HG02840 (cell line): ENCODE data around the gene TACC2.

Experiments used
- ATAC-seq: cut with Tn5 transposase; IDR thresholded peaks from one replicate; pipeline ENCODE4 v1.9.1; 2021; ENCODE audit warnings: mild to moderate bottlenecking, moderate library complexity, moderate number of reproducible peaks; ENCODE audit not compliant: unreplicated experiment, low FRiP score

TACC2 gene

DNA sequence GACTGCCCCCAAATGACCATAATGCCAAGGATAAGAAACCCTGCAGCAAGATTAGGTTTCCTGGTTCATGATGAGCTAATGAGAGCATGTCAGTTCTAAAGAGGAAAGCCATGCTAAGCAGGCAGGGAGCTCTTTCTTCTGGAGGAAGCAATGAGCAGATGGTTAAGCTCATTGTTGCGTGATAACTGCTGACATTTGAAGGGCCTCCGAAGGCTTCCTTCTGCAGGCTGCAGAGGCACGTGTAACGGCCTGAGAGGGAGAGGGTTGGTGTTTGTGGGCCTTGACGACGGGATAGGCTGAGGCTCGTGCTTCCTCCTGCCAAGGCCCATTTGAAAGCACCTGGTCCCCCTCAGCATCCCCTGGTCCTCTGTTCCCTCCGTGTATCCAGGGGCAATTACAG, 218.6 kb downstream of the TACC2 start:
- ATAC-seq, result no peak

DNA sequence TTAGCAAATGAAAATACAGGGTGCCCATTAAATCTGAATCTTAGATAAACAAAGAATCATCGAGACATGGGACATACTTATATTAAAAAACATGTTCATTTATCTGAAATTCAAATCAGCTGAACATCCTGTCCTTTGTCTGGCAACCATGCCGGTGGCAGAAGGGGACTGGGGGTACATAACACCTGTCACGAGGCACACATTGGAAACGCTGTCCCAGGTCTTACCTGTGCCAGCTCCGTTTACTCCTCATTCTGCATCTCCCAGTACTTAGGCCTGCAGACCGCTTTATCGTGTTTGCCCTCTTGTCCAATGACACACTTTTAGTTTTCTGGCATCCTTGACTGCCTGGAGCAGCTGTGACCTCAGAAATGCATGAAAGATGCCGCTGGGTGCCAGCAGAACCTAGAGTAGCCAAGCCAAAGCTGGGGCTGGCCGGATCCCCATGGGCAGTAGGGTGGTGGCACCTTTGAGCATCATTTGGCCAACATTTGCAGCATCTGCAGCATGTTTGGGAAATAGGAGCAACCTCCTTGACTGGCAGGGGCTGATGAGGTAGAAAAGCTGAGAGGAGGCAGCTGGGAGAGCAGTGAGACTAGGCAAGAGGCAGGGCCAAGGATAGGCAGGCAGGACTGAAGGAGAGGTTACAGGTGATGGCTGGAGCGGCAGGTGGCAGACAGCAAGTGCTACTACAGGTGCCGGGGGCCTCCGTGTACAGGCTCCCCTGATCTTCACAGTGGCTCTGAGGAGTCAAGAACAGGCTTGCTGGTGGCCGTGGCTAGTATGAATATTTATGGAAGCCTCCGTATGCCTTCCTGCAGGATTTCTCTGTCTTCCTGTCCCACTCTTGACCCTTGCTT, 219.8 kb downstream of the TACC2 start:
- ATAC-seq, result no peak

DNA sequence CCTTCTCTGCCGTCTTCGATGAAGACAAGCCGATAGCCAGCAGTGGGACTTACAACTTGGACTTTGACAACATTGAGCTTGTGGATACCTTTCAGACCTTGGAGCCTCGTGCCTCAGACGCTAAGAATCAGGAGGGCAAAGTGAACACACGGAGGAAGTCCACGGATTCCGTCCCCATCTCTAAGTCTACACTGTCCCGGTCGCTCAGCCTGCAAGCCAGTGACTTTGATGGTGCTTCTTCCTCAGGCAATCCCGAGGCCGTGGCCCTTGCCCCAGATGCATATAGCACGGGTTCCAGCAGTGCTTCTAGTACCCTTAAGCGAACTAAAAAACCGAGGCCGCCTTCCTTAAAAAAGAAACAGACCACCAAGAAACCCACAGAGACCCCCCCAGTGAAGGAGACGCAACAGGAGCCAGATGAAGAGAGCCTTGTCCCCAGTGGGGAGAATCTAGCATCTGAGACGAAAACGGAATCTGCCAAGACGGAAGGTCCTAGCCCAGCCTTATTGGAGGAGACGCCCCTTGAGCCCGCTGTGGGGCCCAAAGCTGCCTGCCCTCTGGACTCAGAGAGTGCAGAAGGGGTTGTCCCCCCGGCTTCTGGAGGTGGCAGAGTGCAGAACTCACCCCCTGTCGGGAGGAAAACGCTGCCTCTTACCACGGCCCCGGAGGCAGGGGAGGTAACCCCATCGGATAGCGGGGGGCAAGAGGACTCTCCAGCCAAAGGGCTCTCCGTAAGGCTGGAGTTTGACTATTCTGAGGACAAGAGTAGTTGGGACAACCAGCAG, 221.7 kb downstream of the TACC2 start:
- ATAC-seq, result no peak

DNA sequence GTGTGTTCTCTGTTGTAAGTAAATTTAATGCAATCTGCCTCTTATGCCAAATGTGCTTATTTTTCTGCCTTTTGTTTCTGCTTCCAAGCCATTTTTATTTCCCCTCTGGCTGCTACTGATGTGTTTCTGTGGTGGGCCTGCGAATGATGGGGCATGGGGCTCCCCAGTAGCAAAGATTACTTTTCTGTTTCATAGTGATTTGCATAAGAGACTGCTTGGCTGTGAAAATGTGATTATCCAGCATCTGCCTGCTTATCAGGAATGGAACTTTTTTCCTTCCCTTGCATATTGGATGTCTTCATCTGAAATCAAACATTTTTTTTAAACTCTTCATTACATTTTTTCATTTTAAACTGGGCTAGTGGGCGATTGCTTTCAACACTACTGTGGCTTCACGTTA, 224.4 kb downstream of the TACC2 start:
- no peak for ATAC-seq

DNA sequence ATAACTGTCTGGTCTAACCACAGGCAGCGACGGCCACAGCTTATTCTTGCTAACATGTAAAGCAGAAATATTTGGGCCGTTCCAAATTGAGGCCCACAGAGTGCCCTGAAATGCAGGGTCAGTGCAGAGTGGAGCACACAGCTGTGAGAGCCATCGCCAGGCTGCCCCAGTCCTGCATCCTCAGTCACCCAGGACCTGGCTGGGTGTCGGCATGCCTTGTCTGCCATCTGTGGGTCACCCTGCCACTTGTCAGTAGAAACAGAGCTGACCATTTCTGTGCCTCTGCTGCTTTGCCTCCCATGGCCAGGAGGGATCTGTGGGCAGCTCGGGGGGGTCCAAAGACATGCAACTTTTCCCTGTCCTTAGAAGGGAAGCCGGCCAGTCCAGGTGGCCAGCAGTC, 224.8 kb downstream of the TACC2 start:
- ATAC-seq, result no peak

DNA sequence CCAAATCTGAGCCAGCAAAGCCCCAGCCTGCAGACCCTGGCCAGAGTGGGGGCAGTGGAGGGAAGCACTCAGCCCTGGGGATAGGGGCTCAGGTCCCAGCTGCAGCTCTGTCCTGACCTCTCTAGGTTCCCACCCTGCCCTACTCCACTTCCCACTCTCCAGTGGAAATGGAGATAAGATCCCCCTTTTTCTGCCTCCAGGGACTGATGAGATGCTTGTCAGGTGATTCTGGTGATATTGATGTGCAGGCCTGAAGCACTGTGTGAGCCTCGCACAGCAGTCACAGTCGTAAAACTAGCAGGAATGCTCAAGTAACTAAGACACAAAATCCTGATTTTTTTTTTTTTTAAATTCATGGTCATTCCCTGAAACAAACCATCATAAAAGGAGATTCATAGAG, 227.1 kb downstream of the TACC2 start:
- no peak for ATAC-seq

DNA sequence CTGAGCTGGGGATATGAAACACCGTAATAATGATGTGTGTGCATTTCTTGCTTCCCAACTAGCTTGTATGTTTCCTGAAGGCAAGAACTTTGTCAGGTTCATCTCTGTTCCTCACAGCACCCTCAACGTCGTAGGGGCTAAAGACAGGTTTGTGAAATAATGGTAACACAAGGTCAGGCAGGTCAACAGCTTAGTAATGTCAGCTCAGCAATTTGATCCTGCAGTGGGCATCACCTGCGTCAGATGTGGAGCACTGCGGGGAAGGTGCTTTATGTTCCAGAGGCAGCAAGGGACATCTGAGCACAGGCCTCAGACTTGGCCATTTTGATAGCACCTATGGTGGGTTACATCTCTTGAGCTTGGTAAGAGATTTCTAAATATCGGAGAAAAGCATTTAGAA, 230.4 kb downstream of the TACC2 start:
- ATAC-seq, result no peak

DNA sequence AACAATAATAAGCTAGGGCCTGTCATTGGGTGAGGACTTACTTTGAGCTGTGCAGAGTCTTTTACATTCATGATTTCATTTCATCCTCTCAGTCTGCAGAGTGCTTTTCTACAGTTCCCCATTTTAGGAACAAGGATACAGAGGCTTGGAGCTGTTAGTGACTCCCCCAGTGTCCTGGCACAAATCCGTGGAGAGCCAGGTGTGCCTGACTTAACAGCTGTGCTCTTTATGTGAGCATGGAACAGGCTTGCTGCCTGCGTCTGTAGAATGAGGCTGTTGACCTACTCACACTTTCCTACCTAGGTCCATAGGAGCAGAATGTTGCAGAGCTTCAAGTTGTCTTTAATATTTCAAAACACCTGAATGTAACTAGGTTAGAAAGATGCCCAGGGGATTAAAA, 231.8 kb downstream of the TACC2 start:
- ATAC-seq, result no peak

DNA sequence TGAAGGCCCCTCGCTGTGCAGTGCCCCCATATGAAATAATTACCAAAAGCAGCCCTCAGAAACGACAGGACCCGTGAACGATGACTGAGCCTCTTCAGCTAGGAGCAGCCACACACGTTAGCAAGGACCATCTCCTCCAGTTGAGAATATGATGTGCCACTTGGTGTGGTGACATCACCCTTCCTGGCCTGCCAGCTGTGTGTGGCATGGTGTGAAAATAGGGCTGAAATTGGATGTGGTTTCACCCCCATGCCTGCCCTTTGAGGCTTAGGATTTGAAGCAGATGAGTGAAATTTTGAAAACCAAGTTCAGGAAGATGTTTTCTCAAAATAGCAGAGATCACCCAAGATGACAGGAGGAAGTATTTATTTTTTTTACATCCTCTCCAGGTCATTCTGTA, 233.0 kb downstream of the TACC2 start:
- ATAC-seq, result no peak

DNA sequence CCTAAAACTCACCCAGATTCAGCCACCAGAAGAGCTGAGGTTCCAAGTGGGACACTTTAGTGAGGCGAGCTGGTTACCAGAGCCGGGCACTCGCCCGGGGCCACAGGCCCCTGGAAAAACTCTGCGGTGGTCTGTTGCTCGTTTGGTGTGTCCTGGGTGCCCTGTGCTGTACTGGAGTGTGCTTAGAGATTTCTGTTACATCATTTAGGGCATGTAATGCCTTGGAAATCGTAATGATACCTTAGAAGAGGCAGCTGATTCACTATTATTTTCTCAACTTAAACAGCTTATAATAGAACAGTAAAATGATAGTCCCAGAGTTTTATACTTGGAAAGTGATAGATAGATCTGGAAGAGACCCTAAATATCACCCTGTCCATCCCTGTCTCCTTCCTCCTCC, 233.7 kb downstream of the TACC2 start:
- ATAC-seq, result no peak

DNA sequence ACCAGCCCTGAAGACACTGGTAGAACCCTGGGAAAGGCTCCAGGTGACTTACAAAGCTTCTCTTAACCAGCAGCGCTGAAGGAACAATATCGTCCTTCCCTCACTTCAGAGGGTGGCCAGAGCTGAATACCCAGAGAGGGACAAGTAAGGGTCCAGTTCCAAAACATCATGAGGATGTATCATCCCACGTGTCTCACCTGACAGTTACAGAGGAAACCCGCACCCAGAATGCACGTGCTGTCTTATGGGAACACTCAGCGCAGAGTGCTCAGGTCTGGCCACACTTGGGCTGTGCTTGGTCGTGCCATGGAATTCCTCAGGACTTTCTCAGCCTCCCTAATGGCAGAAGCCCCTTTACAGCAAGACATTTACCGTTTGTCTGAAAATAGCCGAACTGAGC, 235.2 kb downstream of the TACC2 start:
- ATAC-seq, result no peak

DNA sequence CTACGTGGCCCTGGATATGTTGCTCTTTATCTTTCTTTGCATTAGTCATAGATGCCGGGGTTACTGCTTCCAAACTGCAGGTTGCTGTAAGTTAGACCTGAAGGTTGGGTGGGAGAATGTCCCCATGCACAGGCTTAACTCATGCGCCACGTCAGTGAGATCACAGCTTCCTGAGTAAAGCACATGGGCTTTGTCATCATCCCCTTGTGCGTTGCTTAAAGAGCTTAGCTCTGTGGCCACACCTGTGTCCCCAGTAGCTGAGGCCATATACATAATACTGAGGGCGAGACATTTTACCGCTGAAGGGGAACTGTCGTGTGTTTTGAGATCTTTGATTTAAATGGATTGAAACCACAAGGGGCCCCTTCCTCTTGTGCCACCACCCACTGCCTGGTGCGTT, 236.4 kb downstream of the TACC2 start:
- no peak for ATAC-seq

DNA sequence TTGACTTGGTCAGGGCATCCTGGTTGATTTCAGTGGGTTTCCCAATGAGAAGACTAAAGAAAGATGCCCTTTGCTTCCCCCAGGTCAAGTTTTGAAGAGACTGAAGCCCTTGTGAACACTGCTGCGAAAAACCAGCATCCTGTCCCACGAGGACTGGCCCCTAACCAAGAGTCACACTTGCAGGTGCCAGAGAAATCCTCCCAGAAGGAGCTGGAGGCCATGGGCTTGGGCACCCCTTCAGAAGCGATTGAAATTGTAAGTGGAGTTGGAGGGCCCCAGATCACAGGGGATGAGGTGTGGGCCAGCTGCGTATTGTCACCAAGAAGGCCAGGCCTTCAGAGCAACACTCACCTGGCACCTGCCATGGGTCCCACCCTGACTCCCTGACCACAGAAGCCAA, 238.8 kb downstream of the TACC2 start:
- no peak for ATAC-seq

DNA sequence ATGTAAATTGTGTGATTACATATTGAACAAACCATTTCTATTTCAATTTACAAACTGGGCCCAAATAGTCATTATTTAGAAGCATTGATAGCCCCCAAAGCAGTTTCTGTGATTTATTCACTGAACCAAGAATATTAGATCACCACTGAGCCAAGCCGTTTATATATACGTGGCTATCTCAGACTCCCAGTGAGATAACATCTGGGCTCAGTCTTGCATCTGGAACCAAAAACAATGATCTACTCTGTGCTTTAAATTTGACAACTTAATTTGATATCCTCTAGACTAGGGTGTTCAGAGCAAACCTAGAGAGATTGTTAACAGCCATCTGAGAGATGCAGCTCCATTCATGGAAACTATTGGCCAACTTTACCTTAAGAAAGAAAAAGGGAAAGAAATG, 240.7 kb downstream of the TACC2 start:
- no peak for ATAC-seq

DNA sequence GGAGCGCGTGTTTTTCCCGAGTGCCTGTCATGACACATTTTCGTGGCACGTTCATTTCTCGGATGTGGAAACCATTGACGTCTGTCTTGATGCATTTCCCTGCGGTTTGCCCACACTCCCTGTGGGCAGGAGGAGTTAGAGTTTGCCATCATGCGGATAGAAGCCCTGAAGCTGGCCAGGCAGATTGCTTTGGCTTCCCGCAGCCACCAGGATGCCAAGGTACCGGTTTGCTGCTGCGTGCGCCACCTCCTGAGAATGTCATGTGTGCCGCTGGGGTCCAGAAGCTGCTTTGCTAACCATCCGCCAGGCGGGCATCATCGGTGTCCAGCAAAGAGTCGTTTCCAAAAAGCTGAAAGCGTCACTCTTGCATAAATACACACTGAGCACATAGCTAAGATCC, 241.3 kb downstream of the TACC2 start:
- no peak for ATAC-seq

DNA sequence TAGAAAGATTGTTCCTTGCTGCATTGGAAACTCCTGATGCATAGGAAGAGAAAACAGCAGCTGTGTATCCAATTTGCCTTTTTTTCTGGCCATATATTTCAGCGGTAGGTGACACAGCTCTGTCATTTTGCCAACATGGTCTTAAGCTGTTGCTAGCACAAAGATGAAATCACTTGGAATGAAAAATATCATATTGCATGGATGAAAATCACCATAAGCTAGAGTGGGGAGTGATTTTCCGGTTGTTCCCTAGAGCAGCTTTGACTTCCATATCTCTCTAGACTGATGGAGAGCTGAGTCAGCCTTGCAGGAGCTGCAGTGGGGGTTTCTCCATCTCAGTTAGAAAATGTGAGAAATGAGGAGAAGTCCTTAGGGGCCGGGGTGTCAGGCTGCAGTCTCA, 243.8 kb downstream of the TACC2 start:
- ATAC-seq, result no peak

DNA sequence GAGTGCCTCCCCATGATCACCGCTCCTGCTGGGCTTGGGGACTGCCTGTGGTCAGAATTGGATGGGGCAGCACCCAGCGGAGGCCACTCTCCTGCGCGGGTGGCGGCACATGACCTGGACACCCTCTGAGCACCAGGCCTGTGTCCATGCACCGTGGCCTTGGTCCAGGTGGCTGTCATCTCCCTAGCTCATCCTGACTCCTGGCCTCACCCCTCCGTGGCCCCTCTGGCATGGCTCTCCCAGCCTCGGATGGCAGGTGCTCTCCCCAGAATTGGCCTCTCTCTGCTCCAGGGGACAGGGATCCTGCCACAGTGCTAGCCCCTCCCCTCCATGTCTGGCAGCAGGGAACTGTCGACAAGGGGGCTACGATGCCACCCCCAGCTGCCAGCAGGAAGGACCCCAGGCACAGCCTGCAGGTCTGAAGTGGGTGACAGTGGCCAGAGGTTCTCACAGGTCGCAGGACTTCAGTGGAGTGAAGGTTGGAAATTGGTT, 244.9 kb downstream of the TACC2 start:
- no peak for ATAC-seq

DNA sequence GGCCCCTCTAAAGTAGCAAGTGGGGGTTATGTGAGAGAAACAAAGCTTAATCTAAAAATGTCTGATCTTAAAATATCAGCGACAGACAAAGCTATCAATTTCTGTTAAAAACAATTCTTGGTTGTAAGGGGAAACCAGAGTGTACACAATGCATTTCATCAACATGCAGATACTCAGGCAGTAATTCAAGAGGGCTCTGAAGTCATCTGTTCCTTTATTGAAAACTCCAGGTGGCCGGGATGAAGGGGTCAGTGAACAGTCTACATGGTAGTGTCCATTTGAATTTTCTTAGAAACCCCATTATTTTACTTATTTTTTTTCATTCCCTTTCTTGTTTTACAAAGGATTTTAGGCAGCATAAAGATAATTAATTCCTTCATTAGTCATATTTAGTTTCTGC, 245.5 kb downstream of the TACC2 start:
- ATAC-seq, result no peak

DNA sequence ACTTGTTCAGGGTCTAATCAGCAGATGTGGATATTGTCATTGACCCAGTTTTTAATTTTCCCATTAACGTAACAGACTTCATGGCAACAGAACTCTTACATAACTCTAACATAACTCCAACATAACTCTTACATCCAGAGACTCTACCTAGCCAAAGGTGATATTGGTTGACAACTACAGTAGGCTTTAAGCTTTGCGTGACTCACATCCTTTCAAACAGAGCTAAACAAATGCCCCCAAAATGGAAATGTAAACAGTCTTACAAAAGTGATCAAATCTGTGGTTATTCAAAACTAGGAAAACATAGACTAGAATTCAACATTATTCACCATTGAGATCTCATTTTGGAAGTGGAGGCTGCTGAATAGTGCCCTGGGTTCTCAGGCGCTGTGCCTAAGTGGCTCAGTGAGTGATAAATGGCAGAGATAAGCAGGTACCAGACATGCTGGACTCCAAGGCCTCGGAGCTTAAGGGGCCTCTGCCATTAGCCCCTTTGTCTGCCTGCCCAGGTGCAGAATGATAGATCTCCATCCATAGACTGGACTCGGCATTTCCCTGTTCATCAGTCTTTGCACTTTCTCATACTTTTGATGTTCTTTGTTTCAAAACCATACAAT, 247.8 kb downstream of the TACC2 start:
- no peak for ATAC-seq

DNA sequence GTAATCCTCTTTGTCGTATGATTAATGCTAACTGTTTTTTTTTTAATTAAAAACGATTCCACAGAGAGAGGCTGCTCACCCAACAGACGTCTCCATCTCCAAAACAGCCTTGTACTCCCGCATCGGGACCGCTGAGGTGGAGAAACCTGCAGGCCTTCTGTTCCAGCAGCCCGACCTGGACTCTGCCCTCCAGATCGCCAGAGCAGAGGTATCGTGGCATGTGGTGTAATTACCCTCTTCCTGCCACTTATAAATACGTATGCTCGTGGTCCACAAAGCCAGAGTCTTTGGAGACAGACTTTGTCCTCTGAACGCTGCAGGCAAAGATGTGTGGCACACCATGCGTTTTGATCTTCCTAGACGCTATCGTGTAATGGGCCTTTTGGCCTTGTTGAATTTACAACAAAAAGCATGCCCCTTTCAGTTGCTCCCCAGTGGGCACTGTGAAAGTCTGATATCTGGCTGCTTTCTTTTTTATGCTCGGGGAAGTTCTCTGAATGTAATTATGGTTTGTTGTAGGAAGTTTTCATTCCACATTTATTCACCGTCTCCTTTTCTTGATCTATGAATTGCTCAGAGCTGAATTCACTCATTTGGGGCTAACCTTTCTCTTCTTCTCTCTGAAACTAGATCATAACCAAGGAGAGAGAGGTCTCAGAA, 248.5 kb downstream of the TACC2 start:
- ATAC-seq, result no peak
